PC-9 (cell line): ENCODE data around the gene CDKN1A. TPM values are rescaled to one million over a fixed set of nuclear protein-coding genes. Genes with fewer than 3 reads are reported as not detected.

ENCODE experiments used
- BruUV-seq: library from RNA; stranded (reverse); fragments of 400-500 nt; replicated peaks from 2 replicates; lab custom pipeline; 2021; lab: Mats Ljungman, UMichigan
- CTCF ChIA-PET: fragments of 300-600 bp; sonication (Branson Sonifier 250); formaldehyde crosslinking; loops from one replicate; lab custom pipeline; 2022; ENCODE audit warnings: antibody characterized with exemption; lab: Charles Lee
- POLR2A ChIA-PET: fragments of 300-600 bp; sonication (Branson Sonifier 250); formaldehyde crosslinking; loops from one replicate; lab custom pipeline; 2022; ENCODE audit warnings: antibody characterized with exemption; ENCODE audit not compliant: unreplicated experiment; lab: Charles Lee
- DNase-seq, 2 experiments: peaks; one replicate each; pipeline versions ENCODE4 v3.0.0 to v3.0.0-alpha.2; 2015 to 2022; ENCODE audit warnings: mixed read lengths in 1 of 2
- H2AFZ ChIP-seq: fragments of 200-600 bp; sonication (generic); 2 replicates; pipeline ENCODE4 v1.8.1; 2017; ENCODE audit warnings: antibody characterized with exemption
- H3F3A ChIP-seq: fragments of 200-600 bp; sonication (generic); 2 replicates; pipeline ENCODE4 v1.8.1; 2017; ENCODE audit warnings: antibody characterized with exemption, mild to moderate bottlenecking, low read depth; ENCODE audit not compliant: insufficient read depth
- H3K27ac ChIP-seq: fragments of 200-600 bp; sonication (generic); 2 replicates; pipeline ENCODE4 v1.6.1; 2016; ENCODE audit warnings: mixed run types
- H3K27me3 ChIP-seq: fragments of 200-600 bp; sonication (generic); 2 replicates; pipeline ENCODE4 v1.6.1; 2016; ENCODE audit warnings: low read depth, mixed run types; ENCODE audit not compliant: insufficient read depth
- H3K36me3 ChIP-seq: fragments of 200-600 bp; sonication (generic); 2 replicates; pipeline ENCODE4 v1.6.1; 2016; ENCODE audit warnings: low read depth, mixed run types
- H3K4me1 ChIP-seq: fragments of 200-600 bp; sonication (generic); replicated peaks from 2 replicates; pipeline ENCODE4 v1.6.1; 2016; ENCODE audit warnings: mixed run types; ENCODE audit not compliant: insufficient read depth
- H3K4me2 ChIP-seq: fragments of 200-600 bp; sonication (generic); 2 replicates; pipeline ENCODE4 v1.6.1; 2017; ENCODE audit warnings: mixed run types
- H3K4me3 ChIP-seq: fragments of 200-600 bp; sonication (generic); 2 replicates; pipeline ENCODE4 v1.6.1; 2016; ENCODE audit warnings: mixed run types
- H3K79me2 ChIP-seq: fragments of 200-600 bp; sonication (generic); 2 replicates; pipeline ENCODE4 v1.6.1; 2017; ENCODE audit warnings: low read depth, mixed run types
- H3K9me2 ChIP-seq: fragments of 200-600 bp; sonication (generic); 2 replicates; pipeline ENCODE4 v1.8.1; 2017; ENCODE audit warnings: mild to moderate bottlenecking; ENCODE audit not compliant: insufficient read depth
- H3K9me3 ChIP-seq: fragments of 200-600 bp; sonication (generic); 2 replicates; pipeline ENCODE4 v1.8.1; 2016; ENCODE audit warnings: low read depth; ENCODE audit not compliant: insufficient read depth
- H4K20me1 ChIP-seq: fragments of 200-600 bp; sonication (generic); 2 replicates; pipeline ENCODE4 v1.8.1; 2017; ENCODE audit not compliant: insufficient read depth
- EZH2 ChIP-seq: fragments of 200-600 bp; sonication (generic); IDR thresholded peaks from 2 replicates; pipeline ENCODE4 v1.8.0; 2017; ENCODE audit warnings: antibody characterized with exemption, low read depth
- intact Hi-C: fragments of 100-400 bp; cut with micrococcal nuclease; formaldehyde crosslinking; loops from one replicate; pipeline ENCODE4 v1.10.0; 2022; ENCODE audit not compliant: unreplicated experiment
- total RNA-seq: library from RNA; stranded (reverse); gene quantifications from 2 replicates; pipeline ENCODE4 v1.2.3, GENCODE V29; 2021
- TF ChIP-seq, protein P1 (sequence below): fragments of 200-600 bp; sonication (generic); conservative IDR thresholded peaks from 2 replicates; pipeline ENCODE4 v1.6.1; 2017; ENCODE audit warnings: mixed run types, antibody characterized with exemption, mild to moderate bottlenecking, moderate library complexity

The CDKN1A gene
- total RNA-seq, 1 experiment from 2014 or later = 14.8 TPM

GRCh38 chr6:36694616-36695015 lies 16.1 kb downstream of the CDKN1A start:
- POLR2A ChIA-PET = no interaction called here
- Histone ChIP-seq H4K20me1 (no peaks in the 10 kb centered on the region), H3K4me1 (peaks cover 27% of the 10 kb centered on the region), H3K27me3 (no peaks in the 10 kb centered on the region), H3K4me2 (no peak overlapping the region), H3K4me3 (no peak overlapping the region), H3K79me2 (no peaks in the 10 kb centered on the region), H3F3A (peaks cover 18% of the 10 kb centered on the region; the same call in 1 of the 2 replicates), H3K9me2 (no peaks in the 10 kb centered on the region), H3K9me3 (no peaks in the 10 kb centered on the region), H2AFZ (no peak overlapping the region), H3K36me3 (no peaks in the 10 kb centered on the region), H3K27ac (no peak overlapping the region)
- no peak for TF ChIP-seq EZH2
- TF ChIP-seq, protein P1, sequence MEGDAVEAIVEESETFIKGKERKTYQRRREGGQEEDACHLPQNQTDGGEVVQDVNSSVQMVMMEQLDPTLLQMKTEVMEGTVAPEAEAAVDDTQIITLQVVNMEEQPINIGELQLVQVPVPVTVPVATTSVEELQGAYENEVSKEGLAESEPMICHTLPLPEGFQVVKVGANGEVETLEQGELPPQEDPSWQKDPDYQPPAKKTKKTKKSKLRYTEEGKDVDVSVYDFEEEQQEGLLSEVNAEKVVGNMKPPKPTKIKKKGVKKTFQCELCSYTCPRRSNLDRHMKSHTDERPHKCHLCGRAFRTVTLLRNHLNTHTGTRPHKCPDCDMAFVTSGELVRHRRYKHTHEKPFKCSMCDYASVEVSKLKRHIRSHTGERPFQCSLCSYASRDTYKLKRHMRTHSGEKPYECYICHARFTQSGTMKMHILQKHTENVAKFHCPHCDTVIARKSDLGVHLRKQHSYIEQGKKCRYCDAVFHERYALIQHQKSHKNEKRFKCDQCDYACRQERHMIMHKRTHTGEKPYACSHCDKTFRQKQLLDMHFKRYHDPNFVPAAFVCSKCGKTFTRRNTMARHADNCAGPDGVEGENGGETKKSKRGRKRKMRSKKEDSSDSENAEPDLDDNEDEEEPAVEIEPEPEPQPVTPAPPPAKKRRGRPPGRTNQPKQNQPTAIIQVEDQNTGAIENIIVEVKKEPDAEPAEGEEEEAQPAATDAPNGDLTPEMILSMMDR = no peak
- CTCF ChIA-PET = no interaction called here
- intact Hi-C loops = no loop called here
- BruUV-seq = no TSS peak
- DNase-seq = no peak

- intact Hi-C loops = no loop called here
- Histone ChIP-seq H3K27me3 (no peaks in the 10 kb centered on the region), H2AFZ (no peak overlapping the region), H3K27ac (no peak overlapping the region), H4K20me1 (no peaks in the 10 kb centered on the region), H3K36me3 (no peaks in the 10 kb centered on the region), H3K9me2 (no peaks in the 10 kb centered on the region), H3K79me2 (no peaks in the 10 kb centered on the region), H3K4me2 (no peak overlapping the region), H3K4me1 (peaks cover 21% of the 10 kb centered on the region), H3K9me3 (no peaks in the 10 kb centered on the region), H3K4me3 (no peak overlapping the region), H3F3A (peaks cover 16% of the 10 kb centered on the region; the same call in 1 of the 2 replicates)
- no TSS peak for BruUV-seq
- no peak for DNase-seq
- ChIA-PET POLR2A (no interaction called here), CTCF (no interaction called here)
- no peak for TF ChIP-seq EZH2
- TF ChIP-seq, protein P1 = no peak
Observed at GRCh38 chr6:36695414-36695813, 16.9 kb downstream of the CDKN1A start.

DNA sequence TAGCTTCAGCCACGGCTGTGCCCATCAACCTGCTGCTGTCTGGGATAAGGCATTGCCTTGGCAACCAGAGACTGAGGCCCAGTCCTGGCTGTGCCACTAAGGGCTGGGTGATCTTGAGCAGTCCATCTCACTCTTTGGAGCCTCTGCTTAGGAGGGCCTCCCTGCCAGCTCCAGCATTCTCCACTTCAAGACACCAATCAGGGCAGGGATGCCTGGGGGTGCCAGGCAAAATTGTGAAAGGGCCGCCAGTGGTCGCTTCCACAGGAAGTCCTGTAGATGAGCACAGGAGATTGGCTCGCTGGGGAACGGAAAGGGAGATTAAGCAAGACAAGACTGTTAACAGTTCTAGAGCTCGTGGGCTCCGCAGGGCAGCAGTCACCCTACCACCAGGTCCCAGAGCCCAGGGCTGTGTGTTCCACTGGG lies 19.0 kb downstream of the CDKN1A start, which contains the start of gene RAB44:
RAB44 (plus strand) TSS at position 346 of the 423 bp plus-strand sequence. CDS start 6,410 bp downstream, outside the sequence.
- H4K20me1 ChIP-seq = no peaks in the 10 kb centered on the region
- H3K9me3 ChIP-seq = no peaks in the 10 kb centered on the region
- intact Hi-C loops = no loop called here
- no peak within 1 kb of the TSS for H3K4me3 ChIP-seq
- ChIA-PET POLR2A (no interaction called here), CTCF (no interaction called here)
- no peaks in the 10 kb centered on the region; the same call in 1 of the 2 replicates for H3F3A ChIP-seq
- H3K27ac ChIP-seq = no peak within 1 kb of the TSS
- DNase-seq = no peak
- H2AFZ ChIP-seq = no peak within 1 kb of the TSS
- H3K4me1 ChIP-seq = peaks cover 12% of the 10 kb centered on the region
- no peaks in the 10 kb centered on the region for H3K9me2 ChIP-seq
- H3K36me3 ChIP-seq = no peaks in the 10 kb centered on the region
- no peaks in the 10 kb centered on the region for H3K27me3 ChIP-seq
- TF ChIP-seq, protein P1 = no peak
- no peak for TF ChIP-seq EZH2
- no peaks in the 10 kb centered on the region for H3K79me2 ChIP-seq
- no peak within 1 kb of the TSS for H3K4me2 ChIP-seq
- no TSS peak for BruUV-seq
